NT2/D1 (cell line): ENCODE data around the gene VAMP7.

Experiments
- SUZ12 ChIP-seq: IDR thresholded peaks from 2 replicates; pipeline ENCODE4 v1.6.1; 2011; ENCODE audit not compliant: insufficient read length, insufficient read depth; ENCODE audit errors: extremely low read depth
- YY1 ChIP-seq: IDR thresholded peaks from 2 replicates; pipeline ENCODE4 v1.6.1; 2011; ENCODE audit not compliant: insufficient read length, insufficient read depth
- ZNF274 ChIP-seq: IDR thresholded peaks from 2 replicates; pipeline ENCODE4 v1.6.1; 2011; ENCODE audit warnings: mild to moderate bottlenecking, low read depth, low read length

DNA sequence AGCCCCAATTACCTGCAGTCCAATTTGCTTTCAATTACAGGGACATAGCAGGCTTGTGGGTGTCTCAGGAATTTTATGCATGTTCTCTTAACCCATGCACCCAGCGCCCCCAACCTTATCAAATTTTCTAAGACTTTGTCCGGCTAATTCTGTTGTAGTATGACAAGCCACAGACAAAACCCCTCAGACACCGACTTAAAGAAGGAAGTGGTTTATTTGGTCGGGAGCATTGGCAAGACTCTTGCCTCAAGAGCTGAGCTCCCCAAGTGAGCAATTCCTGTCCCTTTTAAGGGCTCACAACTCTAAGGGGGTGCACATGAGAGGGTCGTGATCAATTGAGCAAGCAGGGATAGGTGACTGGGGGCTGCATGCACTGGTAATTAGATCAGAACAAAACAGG is 87.6 kb downstream of the VAMP7 start:
- TF ChIP-seq YY1, result no peak
- TF ChIP-seq ZNF274, result no peak
- TF ChIP-seq SUZ12, result no peak
